HFFc6 (cell line): ENCODE results near the gene TMED6. TPM values are rescaled to one million over a fixed set of nuclear protein-coding genes. Genes with fewer than 3 reads are reported as not detected.
"Not testable (repeated sequence)": the region's sequence is repeated elsewhere in the genome, so short reads cannot be mapped to it uniquely, and the experiment has no call there.

ENCODE experiments used
- DNase-seq: peaks from one replicate; pipeline ENCODE4 v3.0.0-alpha.2; 2018
- H3K27ac Mint-ChIP-seq: 2 replicates; pipeline ENCODE4 v1.8.0; 2020; ENCODE audit warnings: mild to moderate bottlenecking, mixed read lengths
- H3K27me3 Mint-ChIP-seq: 2 replicates; pipeline ENCODE4 v1.8.0; 2021; ENCODE audit warnings: mild to moderate bottlenecking, moderate library complexity, mixed read lengths; ENCODE audit not compliant: insufficient read depth
- H3K36me3 Mint-ChIP-seq: 2 replicates; pipeline ENCODE4 v1.8.0; 2021; ENCODE audit warnings: low read depth, mixed read lengths
- H3K4me1 Mint-ChIP-seq: 2 replicates; pipeline ENCODE4 v1.8.0; 2020; ENCODE audit warnings: low read depth, mixed read lengths
- H3K4me3 Mint-ChIP-seq: 2 replicates; pipeline ENCODE4 v1.8.0; 2020; ENCODE audit warnings: mild to moderate bottlenecking, moderate library complexity, mixed read lengths
- H3K9me3 Mint-ChIP-seq: 2 replicates; pipeline ENCODE4 v1.8.0; 2020; ENCODE audit warnings: mild to moderate bottlenecking, mixed read lengths
- CTCF ChIP-seq: fragments of 200-600 bp; sonication (generic); IDR thresholded peaks from 2 replicates; pipeline ENCODE4 v1.5.0; 2021; ENCODE audit warnings: antibody characterized with exemption, mild to moderate bottlenecking
- total RNA-seq, 6 experiments: library from RNA; stranded (reverse); fragmentation: NEBNext Ultra II Directional; extraction: Animal tissue kit (Norgen Biotek cat#: 25700); gene quantifications; 2 replicates in 1 of 6; 3 replicates in 5 of 6; pipeline ENCODE4 v1.2.3, GENCODE V29; 2021

The TMED6 gene
- total RNA-seq, 6 experiments from 2014 or later: 0.21 to 0.40 (median 0.26) TPM; not detected in 2

- H3K27me3 Mint-ChIP-seq: peaks cover 2% of the 10 kb centered on the region; the same call in 1 of the 2 replicates
- H3K4me3 Mint-ChIP-seq: no peak overlapping the region
- no peak for DNase-seq
- peaks cover 12% of the 10 kb centered on the region for H3K4me1 Mint-ChIP-seq
- no peak overlapping the region for H3K27ac Mint-ChIP-seq
- TF ChIP-seq CTCF: no peak
- peaks cover 25% of the 10 kb centered on the region for H3K36me3 Mint-ChIP-seq
- no peaks in the 10 kb centered on the region for H3K9me3 Mint-ChIP-seq
Observed at GRCh38 chr16:69363281-69363717, 11.7 kb upstream of the TMED6 start.

GRCh38 chr16:69360070-69360469 is 8.5 kb upstream of the TMED6 start:
- H3K4me3 Mint-ChIP-seq, H3K27me3 Mint-ChIP-seq, H3K9me3 Mint-ChIP-seq, H3K27ac Mint-ChIP-seq, H3K4me1 Mint-ChIP-seq, DNase-seq, H3K36me3 Mint-ChIP-seq: not testable (repeated sequence)

GRCh38 chr16:69350536-69351133 is 951 bp downstream of the TMED6 start:
- no peaks in the 10 kb centered on the region; the same call in 1 of the 2 replicates for H3K27me3 Mint-ChIP-seq
- H3K4me1 Mint-ChIP-seq: peaks cover 6% of the 10 kb centered on the region; the same call in 1 of the 2 replicates
- no peak overlapping the region; the same call in 1 of the 2 replicates for H3K27ac Mint-ChIP-seq
- no peaks in the 10 kb centered on the region for H3K9me3 Mint-ChIP-seq
- H3K4me3 Mint-ChIP-seq: no peak overlapping the region
- no peak for DNase-seq
- TF ChIP-seq CTCF: no peak
- H3K36me3 Mint-ChIP-seq: peaks cover 8% of the 10 kb centered on the region; the same call in 1 of the 2 replicates

GRCh38 chr16:69349536-69349935 is 2.0 kb downstream of the TMED6 start:
- no peak for DNase-seq
- Mint-ChIP-seq H3K27ac (no peak overlapping the region), H3K9me3 (no peaks in the 10 kb centered on the region), H3K4me1 (peaks cover 6% of the 10 kb centered on the region; the same call in 1 of the 2 replicates), H3K4me3 (no peak overlapping the region), H3K36me3 (peaks cover 8% of the 10 kb centered on the region; the same call in 1 of the 2 replicates), H3K27me3 (no peaks in the 10 kb centered on the region; the same call in 1 of the 2 replicates)
- no peak for TF ChIP-seq CTCF

GRCh38 chr16:69348222-69348621 is 3.4 kb downstream of the TMED6 start:
- Mint-ChIP-seq H3K4me1 (peaks cover 6% of the 10 kb centered on the region; the same call in 1 of the 2 replicates), H3K4me3 (no peak overlapping the region), H3K9me3 (no peaks in the 10 kb centered on the region), H3K27ac (no peak overlapping the region), H3K36me3 (peaks cover 9% of the 10 kb centered on the region; the same call in 1 of the 2 replicates), H3K27me3 (no peaks in the 10 kb centered on the region; the same call in 1 of the 2 replicates)
- no peak for TF ChIP-seq CTCF
- DNase-seq: no peak

- peaks cover 9% of the 10 kb centered on the region; the same call in 1 of the 2 replicates for H3K36me3 Mint-ChIP-seq
- no peaks in the 10 kb centered on the region for H3K9me3 Mint-ChIP-seq
- peaks cover 6% of the 10 kb centered on the region; the same call in 1 of the 2 replicates for H3K4me1 Mint-ChIP-seq
- H3K27me3 Mint-ChIP-seq: no peaks in the 10 kb centered on the region; the same call in 1 of the 2 replicates
- H3K4me3 Mint-ChIP-seq: no peak overlapping the region
- DNase-seq: no peak
- no peak for TF ChIP-seq CTCF
- no peak overlapping the region for H3K27ac Mint-ChIP-seq
Observed at GRCh38 chr16:69346683-69347082, 4.9 kb downstream of the TMED6 start.
